ENCODE measurements around the gene PLXDC2. TPM values are rescaled to one million over a fixed set of nuclear protein-coding genes. Genes with fewer than 3 reads are reported as not detected.

PLXDC2 gene
- total RNA-seq, 2 experiments from 2014 or later: not detected

- Mint-ChIP-seq H3K27ac (no peak overlapping the region), H3K4me1 (ENCODE audit: low read depth) (no peaks in the 10 kb centered on the region), H3K4me3 (no peak overlapping the region), H3K27me3 (ENCODE audit: low read depth) (no peaks in the 10 kb centered on the region), H3K9me3 (peaks cover 1% of the 10 kb centered on the region), H3K36me3 (ENCODE audit: low read depth) (no peaks in the 10 kb centered on the region)
- DNase-seq: no peak
- CTCF ChIA-PET: no interaction called here
- intact Hi-C loops (cut with micrococcal nuclease): no loop called here
Observed at GRCh38 chr10:20281579-20281978, 465.3 kb downstream of the PLXDC2 start.

GRCh38 chr10:20287586-20287985, 471.4 kb downstream of the PLXDC2 start:
- no peak overlapping the region for H3K4me3 Mint-ChIP-seq
- no peak for DNase-seq
- no peaks in the 10 kb centered on the region for H3K27me3 Mint-ChIP-seq (ENCODE audit: low read depth)
- H3K27ac Mint-ChIP-seq: no peak overlapping the region
- peaks cover 5% of the 10 kb centered on the region for H3K9me3 Mint-ChIP-seq
- CTCF ChIA-PET: no interaction called here
- intact Hi-C loops (cut with micrococcal nuclease): no loop called here
- H3K4me1 Mint-ChIP-seq (ENCODE audit: low read depth): no peaks in the 10 kb centered on the region
- no peaks in the 10 kb centered on the region for H3K36me3 Mint-ChIP-seq (ENCODE audit: low read depth)

DNA sequence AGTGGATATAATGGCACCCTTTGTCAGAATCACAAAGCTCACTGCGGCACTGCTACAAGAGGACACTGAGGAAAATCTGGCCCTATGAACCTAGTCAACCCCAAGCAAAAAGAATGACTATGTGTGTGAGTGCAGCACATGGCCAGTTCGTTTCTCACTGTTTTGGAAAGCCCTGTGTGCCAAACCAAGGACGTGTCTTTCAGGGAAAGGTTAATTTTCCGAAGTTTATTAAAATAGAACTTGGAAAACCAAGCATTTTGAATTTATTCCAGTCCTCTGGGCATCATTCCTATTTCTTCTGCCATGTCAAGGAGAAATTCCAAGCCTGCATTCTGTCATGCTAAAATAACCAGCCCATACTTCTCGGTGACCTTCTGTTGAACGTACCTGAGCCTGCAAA, 471.8 kb downstream of the PLXDC2 start:
- H3K36me3 Mint-ChIP-seq (ENCODE audit: low read depth): no peaks in the 10 kb centered on the region
- H3K9me3 Mint-ChIP-seq: peaks cover 5% of the 10 kb centered on the region
- H3K27ac Mint-ChIP-seq: no peak overlapping the region
- no peaks in the 10 kb centered on the region for H3K27me3 Mint-ChIP-seq (ENCODE audit: low read depth)
- intact Hi-C loops (cut with micrococcal nuclease): no loop called here
- CTCF ChIA-PET: no interaction called here
- no peak for DNase-seq
- H3K4me1 Mint-ChIP-seq (ENCODE audit: low read depth): no peaks in the 10 kb centered on the region
- H3K4me3 Mint-ChIP-seq: no peak overlapping the region

DNA sequence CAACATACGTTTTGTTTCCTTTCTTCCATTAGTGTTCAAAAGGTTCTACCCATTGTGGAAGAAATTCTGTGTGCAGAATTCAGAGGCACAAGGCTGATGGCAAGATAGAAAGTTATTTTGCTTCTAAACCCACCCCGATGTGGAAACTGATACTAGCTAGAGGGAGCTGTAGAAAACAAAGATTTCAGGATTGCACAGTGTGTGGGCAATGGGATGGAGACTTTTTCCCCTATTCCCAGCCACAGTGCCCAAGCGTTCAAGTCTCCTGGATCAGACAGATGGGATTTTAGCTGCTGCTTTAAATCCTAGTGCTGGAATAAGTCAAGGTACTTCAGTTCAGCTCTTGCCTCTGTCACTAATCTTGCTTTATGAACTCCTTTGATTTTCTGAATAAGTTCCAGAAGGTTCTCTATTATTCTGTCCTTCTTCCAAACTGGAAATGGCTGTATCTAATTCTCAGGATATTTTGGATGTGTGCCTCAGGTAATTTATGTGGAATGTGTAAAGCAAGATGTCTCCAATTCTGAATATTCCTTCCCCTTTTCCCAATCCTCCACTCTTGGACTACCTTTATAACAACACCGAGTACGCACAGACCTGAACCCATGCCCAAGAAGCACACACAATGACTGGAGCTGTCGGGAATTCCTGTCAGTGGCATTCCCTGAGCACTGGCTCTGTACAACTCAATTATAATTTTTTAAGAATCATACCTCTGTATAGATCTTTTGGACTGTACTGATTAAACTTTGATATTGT, 473.0 kb downstream of the PLXDC2 start:
- DNase-seq: no peak
- CTCF ChIA-PET: no interaction called here
- Mint-ChIP-seq H3K9me3 (peaks cover 6% of the 10 kb centered on the region), H3K4me3 (no peak overlapping the region), H3K36me3 (ENCODE audit: low read depth) (no peaks in the 10 kb centered on the region), H3K27ac (no peak overlapping the region), H3K4me1 (ENCODE audit: low read depth) (no peaks in the 10 kb centered on the region), H3K27me3 (ENCODE audit: low read depth) (no peaks in the 10 kb centered on the region)
- intact Hi-C loops (cut with micrococcal nuclease): no loop called here

GRCh38 chr10:20298417-20298816, 482.2 kb downstream of the PLXDC2 start:
- Mint-ChIP-seq H3K4me1 (ENCODE audit: low read depth) (no peaks in the 10 kb centered on the region), H3K4me3 (no peak overlapping the region), H3K36me3 (ENCODE audit: low read depth) (no peaks in the 10 kb centered on the region), H3K27me3 (ENCODE audit: low read depth) (peaks cover 2% of the 10 kb centered on the region), H3K9me3 (peaks cover 10% of the 10 kb centered on the region), H3K27ac (no peak overlapping the region)
- intact Hi-C loops (cut with micrococcal nuclease): no loop called here
- CTCF ChIA-PET: no interaction called here
- no peak for DNase-seq

DNA sequence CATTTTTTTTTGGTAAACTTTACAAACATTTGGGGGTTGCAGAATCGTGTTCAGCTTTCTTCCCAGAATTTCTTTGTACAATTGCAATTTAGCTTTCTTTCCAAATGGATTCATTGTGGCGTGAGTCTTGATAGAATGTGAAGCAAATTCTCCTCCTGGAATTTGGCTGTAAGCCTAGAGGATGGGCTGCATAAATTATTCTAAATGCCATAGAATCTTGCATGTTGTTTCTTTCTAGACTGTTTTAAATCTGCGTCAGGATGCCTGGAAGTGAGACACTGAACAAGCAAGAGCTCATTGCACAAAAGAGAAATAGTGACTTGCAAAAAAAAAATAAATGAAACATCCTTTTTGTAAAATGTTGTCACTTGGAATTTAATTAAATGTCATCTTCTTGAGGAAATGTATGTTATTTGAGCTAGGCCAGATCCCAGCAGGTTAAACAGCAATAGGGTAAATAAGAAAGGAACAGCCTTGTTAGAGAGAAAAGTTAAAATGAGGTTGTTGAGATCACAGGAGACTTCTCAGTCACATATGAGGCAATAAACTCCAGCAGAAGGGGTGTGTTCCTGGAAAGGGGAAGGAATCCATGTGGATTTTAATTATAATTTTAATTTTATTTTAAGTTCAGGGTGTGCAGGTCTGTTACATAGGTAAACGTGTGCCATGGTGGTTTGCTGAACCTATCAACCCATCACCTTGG, 483.0 kb downstream of the PLXDC2 start:
- no peak for DNase-seq
- Mint-ChIP-seq H3K4me3 (no peak overlapping the region), H3K4me1 (ENCODE audit: low read depth) (no peaks in the 10 kb centered on the region), H3K9me3 (peaks cover 8% of the 10 kb centered on the region), H3K36me3 (ENCODE audit: low read depth) (no peaks in the 10 kb centered on the region), H3K27me3 (ENCODE audit: low read depth) (peaks cover 2% of the 10 kb centered on the region), H3K27ac (no peak overlapping the region)
- intact Hi-C loops (cut with micrococcal nuclease): no loop called here
- CTCF ChIA-PET: no interaction called here

- Mint-ChIP-seq H3K9me3 (peaks cover 7% of the 10 kb centered on the region), H3K27ac (no peak overlapping the region), H3K4me1 (ENCODE audit: low read depth) (no peaks in the 10 kb centered on the region), H3K36me3 (ENCODE audit: low read depth) (no peaks in the 10 kb centered on the region), H3K4me3 (no peak overlapping the region), H3K27me3 (ENCODE audit: low read depth) (peaks cover 2% of the 10 kb centered on the region)
- intact Hi-C loops (cut with micrococcal nuclease): no loop called here
- DNase-seq: no peak
- CTCF ChIA-PET: no interaction called here
Observed at GRCh38 chr10:20300735-20301134, 484.5 kb downstream of the PLXDC2 start.

DNA sequence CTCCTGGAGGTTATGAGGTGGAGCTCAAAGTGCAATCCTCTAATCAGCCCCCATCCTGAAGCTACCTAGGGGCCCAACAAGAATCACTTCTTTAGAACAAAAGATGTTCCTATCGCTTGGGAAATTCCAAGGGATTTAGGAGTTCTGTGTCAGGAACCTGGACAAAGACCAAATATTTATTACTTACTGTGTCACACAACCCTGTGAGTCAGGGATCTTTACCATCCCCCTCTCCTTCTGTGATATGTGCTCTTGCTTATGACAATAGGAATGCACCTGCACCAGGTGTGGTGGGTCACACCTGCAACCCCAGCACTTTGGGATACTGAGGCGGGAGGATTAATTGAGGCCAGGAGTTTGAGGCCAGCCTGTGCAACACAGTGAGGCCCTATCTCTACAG, 485.8 kb downstream of the PLXDC2 start:
- Mint-ChIP-seq H3K27me3 (ENCODE audit: low read depth) (peaks cover 2% of the 10 kb centered on the region), H3K4me1 (ENCODE audit: low read depth) (no peaks in the 10 kb centered on the region), H3K27ac (no peak overlapping the region), H3K9me3 (peaks cover 4% of the 10 kb centered on the region), H3K36me3 (ENCODE audit: low read depth) (no peaks in the 10 kb centered on the region), H3K4me3 (no peak overlapping the region)
- CTCF ChIA-PET: no interaction called here
- no peak for DNase-seq
- intact Hi-C loops (cut with micrococcal nuclease): no loop called here

- H3K4me1 Mint-ChIP-seq (ENCODE audit: low read depth): no peaks in the 10 kb centered on the region
Observed at GRCh38 chr10:20303453-20304152, 487.4 kb downstream of the PLXDC2 start.

DNA sequence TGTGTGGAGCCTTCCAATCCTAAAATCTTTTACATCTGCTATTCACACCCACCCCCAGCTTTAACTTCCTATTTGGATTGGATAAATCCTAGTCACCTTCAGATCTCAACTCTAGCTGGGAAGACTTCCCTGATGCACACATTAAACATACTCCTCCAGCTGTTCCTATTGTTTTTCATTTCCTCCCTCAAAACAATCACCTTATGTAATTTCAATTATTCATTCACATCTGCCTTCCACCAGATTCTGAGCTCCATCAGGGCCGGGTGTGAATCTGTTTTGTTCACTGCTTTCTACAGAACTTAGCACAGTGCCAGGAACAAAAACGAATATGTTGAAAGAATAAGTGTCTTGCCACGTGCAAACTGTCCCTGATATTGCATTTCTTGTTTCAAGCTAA, 497.4 kb downstream of the PLXDC2 start:
- no peaks in the 10 kb centered on the region for H3K36me3 Mint-ChIP-seq (ENCODE audit: low read depth)
- CTCF ChIA-PET: no interaction called here

More at GRCh38 chr10:20303453-20304152, 487.4 kb downstream of the PLXDC2 start:
- no peak for DNase-seq
- H3K27ac Mint-ChIP-seq: no peak overlapping the region
- CTCF ChIA-PET: no interaction called here
- H3K9me3 Mint-ChIP-seq: peaks cover 2% of the 10 kb centered on the region
- intact Hi-C loops (cut with micrococcal nuclease): no loop called here
- H3K27me3 Mint-ChIP-seq (ENCODE audit: low read depth): peaks cover 2% of the 10 kb centered on the region
- no peaks in the 10 kb centered on the region for H3K36me3 Mint-ChIP-seq (ENCODE audit: low read depth)
- no peak overlapping the region for H3K4me3 Mint-ChIP-seq

DNA sequence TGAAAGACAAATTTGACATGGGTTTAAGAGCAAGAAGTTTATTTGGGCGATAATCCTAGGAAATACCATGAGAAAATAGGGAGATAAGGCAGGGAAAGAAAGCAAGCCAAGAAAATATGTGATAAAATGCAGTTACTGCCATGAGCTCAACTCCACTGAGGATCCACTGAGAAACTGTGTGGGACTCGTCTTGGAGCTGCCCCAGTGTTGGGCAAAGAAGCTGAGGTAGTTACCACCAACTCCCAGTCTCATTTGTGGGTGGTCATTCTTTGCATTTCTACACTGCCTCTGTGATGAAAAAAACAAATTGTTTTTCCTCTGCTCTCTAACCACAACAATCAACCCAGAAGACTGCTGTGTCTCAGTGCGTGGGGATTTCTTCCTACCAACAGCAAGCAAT, 498.2 kb downstream of the PLXDC2 start:
- CTCF ChIA-PET: no interaction called here
- peaks cover 25% of the 10 kb centered on the region for H3K9me3 Mint-ChIP-seq
- H3K4me3 Mint-ChIP-seq: no peak overlapping the region
- no peak overlapping the region for H3K27ac Mint-ChIP-seq
- H3K27me3 Mint-ChIP-seq (ENCODE audit: low read depth): no peaks in the 10 kb centered on the region
- no peaks in the 10 kb centered on the region for H3K4me1 Mint-ChIP-seq (ENCODE audit: low read depth)
- intact Hi-C loops (cut with micrococcal nuclease): no loop called here
- DNase-seq: no peak
- no peaks in the 10 kb centered on the region for H3K36me3 Mint-ChIP-seq (ENCODE audit: low read depth)

More for the DNA sequence above, 497.4 kb downstream of the PLXDC2 start:
- Mint-ChIP-seq H3K27me3 (ENCODE audit: low read depth) (no peaks in the 10 kb centered on the region), H3K4me3 (no peak overlapping the region), H3K4me1 (ENCODE audit: low read depth) (no peaks in the 10 kb centered on the region), H3K27ac (no peak overlapping the region), H3K9me3 (peaks cover 26% of the 10 kb centered on the region)
- DNase-seq: no peak
- intact Hi-C loops (cut with micrococcal nuclease): no loop called here

DNA sequence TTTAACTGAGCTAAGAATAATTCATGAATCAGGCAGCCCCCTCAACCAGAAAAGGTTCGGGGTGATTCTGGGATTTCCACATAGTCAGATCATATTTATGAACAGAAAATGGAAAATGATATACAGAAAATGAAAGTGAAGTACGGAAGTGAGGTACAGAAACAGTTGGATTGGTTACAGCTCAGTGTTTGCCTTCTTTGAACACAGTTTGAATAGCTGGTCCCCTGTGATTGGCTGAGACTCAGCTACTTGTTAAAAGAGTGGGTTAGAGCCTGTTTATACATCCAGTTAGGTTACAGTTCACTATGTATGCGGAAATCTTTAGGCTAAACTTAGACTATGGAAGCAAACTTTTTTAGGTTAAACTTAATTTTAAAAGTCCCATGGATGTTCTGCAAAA, 511.7 kb downstream of the PLXDC2 start:
- Mint-ChIP-seq H3K4me3 (no peak overlapping the region), H3K36me3 (ENCODE audit: low read depth) (no peaks in the 10 kb centered on the region), H3K9me3 (peaks cover 4% of the 10 kb centered on the region), H3K4me1 (ENCODE audit: low read depth) (no peaks in the 10 kb centered on the region), H3K27ac (no peak overlapping the region), H3K27me3 (ENCODE audit: low read depth) (no peaks in the 10 kb centered on the region)
- DNase-seq: no peak
- CTCF ChIA-PET: interaction anchor here (0.6 kb wide), 1 partner anchor 1900 kb away, joined by 4 read pairs; no protein-coding TSS in a partner anchor
- intact Hi-C loops (cut with micrococcal nuclease): no loop called here

GRCh38 chr10:20330246-20330645, 514.0 kb downstream of the PLXDC2 start:
- H3K27me3 Mint-ChIP-seq (ENCODE audit: low read depth): no peaks in the 10 kb centered on the region
- no peaks in the 10 kb centered on the region for H3K4me1 Mint-ChIP-seq (ENCODE audit: low read depth)
- H3K4me3 Mint-ChIP-seq: no peak overlapping the region
- H3K27ac Mint-ChIP-seq: no peak overlapping the region
- H3K36me3 Mint-ChIP-seq (ENCODE audit: low read depth): no peaks in the 10 kb centered on the region
- CTCF ChIA-PET: no interaction called here
- DNase-seq: no peak
- intact Hi-C loops (cut with micrococcal nuclease): no loop called here
- H3K9me3 Mint-ChIP-seq: peaks cover 9% of the 10 kb centered on the region

Data from activated naive CD4-positive, alpha-beta T cell treated with anti-CD3 and anti-CD28 coated beads for 36 hours (primary cell).